GM19372 (cell line): ENCODE data around the gene NSMCE1.

ENCODE experiments used
- ATAC-seq: cut with Tn5 transposase; IDR thresholded peaks from one replicate; pipeline ENCODE4 v1.9.1; 2021; ENCODE audit warnings: mild to moderate bottlenecking, low read depth, moderate library complexity; ENCODE audit not compliant: unreplicated experiment

The NSMCE1 gene

GRCh38 chr16:27232901-27233625 is 35.5 kb downstream of the NSMCE1 start:
- no peak for ATAC-seq

GRCh38 chr16:27232061-27232900 is 36.3 kb downstream of the NSMCE1 start:
- peak; percentile 51 for ATAC-seq

- no peak for ATAC-seq
These were observed 36.9 kb downstream of the NSMCE1 start for GRCh38 chr16:27231692-27232060.

GRCh38 chr16:27230562-27231001 is 38.0 kb downstream of the NSMCE1 start:
- ATAC-seq, result no peak

- no peak for ATAC-seq
These were observed 38.6 kb downstream of the NSMCE1 start for GRCh38 chr16:27229891-27230470.

- no peak for ATAC-seq
These were observed 39.7 kb downstream of the NSMCE1 start for GRCh38 chr16:27228621-27229501.

GRCh38 chr16:27228045-27228444 is 40.5 kb downstream of the NSMCE1 start:
- no peak for ATAC-seq

- ATAC-seq, result no peak
These were observed 41.4 kb downstream of the NSMCE1 start for GRCh38 chr16:27226976-27227705.

- no peak for ATAC-seq
These were observed 42.1 kb downstream of the NSMCE1 start for GRCh38 chr16:27226476-27226875.

- no peak for ATAC-seq
These were observed 42.8 kb downstream of the NSMCE1 start for GRCh38 chr16:27225536-27226360.

- no peak for ATAC-seq
These were observed 43.8 kb downstream of the NSMCE1 start for GRCh38 chr16:27224741-27225300.

GRCh38 chr16:27224271-27224737 is 44.3 kb downstream of the NSMCE1 start:
- ATAC-seq, result no peak

- no peak for ATAC-seq
These were observed 44.9 kb downstream of the NSMCE1 start for GRCh38 chr16:27223701-27224100.

- ATAC-seq, result no peak
These were observed 45.4 kb downstream of the NSMCE1 start for GRCh38 chr16:27223226-27223610.

GRCh38 chr16:27222249-27223225 is 46.0 kb downstream of the NSMCE1 start:
- no peak for ATAC-seq

- ATAC-seq, result no peak
These were observed 46.9 kb downstream of the NSMCE1 start for GRCh38 chr16:27221576-27222248.

GRCh38 chr16:27220991-27221390 is 47.6 kb downstream of the NSMCE1 start:
- ATAC-seq, result no peak
